Subcutaneous abdominal adipose tissue (tissue), 5 donors: ENCODE data around the gene SRP54.
A peak's percentile ranks its signal among the peaks of the same experiment; 100 is the strongest.
"Not testable (repeated sequence)": the region's sequence is repeated elsewhere in the genome, so short reads cannot be mapped to it uniquely, and the experiment has no call there.

Experiments
- H3K27ac ChIP-seq: one replicate; pipeline ENCODE4 v1.7.0; 2013; ENCODE audit warnings: low read depth, mild to moderate bottlenecking, inconsistent platforms, low read length, moderate library complexity
- H3K27me3 ChIP-seq, 5 donors: one replicate each; pipeline ENCODE4 v1.7.0; 2013; ENCODE audit warnings: low read length in 5 of 5, inconsistent platforms in 1 of 5; ENCODE audit not compliant: control insufficient read depth in 5 of 5, insufficient read depth in 4 of 5
- H3K36me3 ChIP-seq, 5 donors: one replicate each; pipeline ENCODE4 v1.7.0; 2013; ENCODE audit warnings: low read length in 5 of 5; ENCODE audit not compliant: control insufficient read depth in 5 of 5, insufficient read depth in 5 of 5
- H3K4me1 ChIP-seq, 5 donors: one replicate each; pipeline ENCODE4 v1.7.0; 2013; ENCODE audit warnings: low read length in 5 of 5, mild to moderate bottlenecking in 3 of 5, moderate library complexity in 1 of 5; ENCODE audit not compliant: control insufficient read depth in 5 of 5, insufficient read depth in 5 of 5
- H3K4me3 ChIP-seq, 5 donors: one replicate each; pipeline ENCODE4 v1.7.0; 2013; ENCODE audit warnings: low read length in 5 of 5, low read depth in 1 of 5
- H3K9ac ChIP-seq, 5 donors: one replicate each; pipeline ENCODE4 v1.7.0; 2013; ENCODE audit warnings: low read length in 5 of 5, mild to moderate bottlenecking in 4 of 5, moderate library complexity in 3 of 5
- H3K9me3 ChIP-seq, 5 donors: one replicate each; pipeline ENCODE4 v1.7.0; 2013; ENCODE audit warnings: low read length in 5 of 5; ENCODE audit not compliant: control insufficient read depth in 5 of 5
- donor health status: healthy.
- donor health status: healthy.
- donor health status: healthy.
- donor health status: healthy.
- donor health status: healthy.

Gene SRP54

DNA sequence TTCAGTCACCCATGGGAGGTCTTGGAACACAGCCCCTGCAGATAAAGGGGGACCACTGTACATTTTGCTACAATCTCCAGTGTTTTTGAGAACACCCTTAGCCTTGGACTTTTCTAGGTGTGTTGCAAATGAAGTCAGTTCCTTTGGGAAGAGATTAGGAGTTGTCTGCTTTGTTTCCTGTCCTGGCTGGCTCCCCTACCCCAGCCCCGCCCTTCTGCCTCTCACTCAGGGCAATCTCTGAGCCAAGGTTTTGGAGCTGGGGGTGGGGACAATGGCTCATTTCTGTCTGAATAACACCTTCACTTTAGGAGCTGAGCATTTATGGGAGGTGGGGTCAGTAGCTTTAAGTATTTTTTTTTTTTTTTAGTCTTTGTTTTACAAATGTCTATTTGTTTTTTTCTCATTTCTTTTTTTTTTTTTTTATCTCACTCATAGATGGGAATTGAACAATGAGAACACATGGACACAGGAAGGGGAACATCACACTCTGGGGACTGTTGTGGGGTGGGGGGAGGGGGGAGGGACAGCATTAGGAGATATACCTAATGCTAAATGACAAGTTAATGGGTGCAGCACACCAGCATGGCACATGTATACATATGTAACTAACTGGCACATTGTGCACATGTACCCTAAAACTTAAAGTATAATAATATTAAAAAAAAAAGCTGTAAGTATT, 78.5 kb downstream of the SRP54 start:
- peaks cover 2 to 21% (median 15%) of the 10 kb centered on the region in 5 donors for H3K36me3 ChIP-seq
- peak overlapping the region; percentile 46 for H3K27ac ChIP-seq

DNA sequence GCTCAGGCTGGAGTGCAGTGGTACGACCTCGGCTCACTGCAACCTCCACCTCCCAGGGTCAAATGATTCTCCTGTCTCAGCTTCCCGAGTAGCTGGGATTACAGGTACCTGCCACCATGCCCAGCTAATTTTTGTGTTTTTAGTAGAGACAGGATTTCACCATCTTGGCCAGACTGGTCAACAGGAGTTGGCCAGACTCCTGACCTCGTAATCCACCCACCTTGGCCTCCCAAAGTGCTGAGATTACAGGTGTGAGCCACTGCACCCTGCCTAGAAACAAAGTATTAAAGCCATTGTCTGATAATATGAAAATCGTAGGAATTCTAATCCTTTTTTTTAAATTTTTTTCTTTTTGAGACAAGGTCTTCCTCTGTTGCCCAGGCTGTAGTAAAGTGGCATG, 82.9 kb downstream of the SRP54 start:
- H3K27me3 ChIP-seq, H3K4me1 ChIP-seq, H3K27ac ChIP-seq, H3K9me3 ChIP-seq, H3K4me3 ChIP-seq, H3K9ac ChIP-seq: not testable (repeated sequence)
- H3K36me3 ChIP-seq = peaks cover 10 to 20% (median 13%) of the 10 kb centered on the region in 5 donors

More for the DNA sequence above, 78.5 kb downstream of the SRP54 start:
- H3K9ac ChIP-seq, H3K4me3 ChIP-seq, H3K27me3 ChIP-seq, H3K9me3 ChIP-seq: not testable (repeated sequence)
- peaks cover 0 to 16% (median 3%) of the 10 kb centered on the region in 5 donors for H3K4me1 ChIP-seq

GRCh38 chr14:35068238-35069012, 85.6 kb downstream of the SRP54 start:
- no peak overlapping the region for H3K27ac ChIP-seq
- H3K4me1 ChIP-seq = no peaks in the 10 kb centered on the region
- H3K36me3 ChIP-seq = peaks cover 8 to 23% (median 17%) of the 10 kb centered on the region in 5 donors
- no peak overlapping the region for H3K9ac ChIP-seq
- no peaks in the 10 kb centered on the region for H3K27me3 ChIP-seq
- no peak overlapping the region for H3K4me3 ChIP-seq
- no peaks in the 10 kb centered on the region for H3K9me3 ChIP-seq

GRCh38 chr14:35072226-35072625, 89.4 kb downstream of the SRP54 start:
- H3K27me3 ChIP-seq = no peaks in the 10 kb centered on the region
- no peaks in the 10 kb centered on the region for H3K4me1 ChIP-seq
- no peak overlapping the region for H3K4me3 ChIP-seq
- H3K9ac ChIP-seq = no peak overlapping the region
- H3K9me3 ChIP-seq = no peaks in the 10 kb centered on the region
- H3K27ac ChIP-seq = no peak overlapping the region
- H3K36me3 ChIP-seq = peaks cover 16 to 31% (median 21%) of the 10 kb centered on the region in 5 donors

DNA sequence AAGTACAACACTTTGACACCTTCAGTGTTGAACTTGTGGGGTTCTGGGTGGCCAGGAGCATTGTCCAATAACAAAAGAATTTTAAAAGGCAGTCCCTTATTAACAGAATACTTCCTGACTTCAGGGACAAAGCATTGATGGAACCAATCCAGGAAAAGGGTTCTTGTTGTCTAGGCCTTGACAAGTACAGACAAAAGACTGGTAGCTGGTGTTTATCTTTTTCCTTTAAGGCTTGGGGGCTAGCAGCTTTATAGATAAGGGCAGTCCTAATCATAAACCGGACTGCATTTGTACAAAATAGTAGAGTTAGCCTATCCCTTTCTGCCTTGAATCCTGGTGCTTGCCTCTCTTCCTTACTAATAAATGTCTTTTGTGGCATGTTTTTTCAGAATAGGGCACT, 90.7 kb downstream of the SRP54 start:
- H3K27ac ChIP-seq = no peak overlapping the region

GRCh38 chr14:35078082-35078481, 95.3 kb downstream of the SRP54 start:
- H3K27ac ChIP-seq = no peak overlapping the region
- H3K36me3 ChIP-seq = peaks cover 30 to 46% (median 42%) of the 10 kb centered on the region in 5 donors
- no peaks in the 10 kb centered on the region for H3K4me1 ChIP-seq

More for the DNA sequence above, 90.7 kb downstream of the SRP54 start:
- Histone ChIP-seq H3K9ac (no peak overlapping the region), H3K4me3 (no peak overlapping the region), H3K36me3 (peaks cover 13 to 23% (median 22%) of the 10 kb centered on the region in 5 donors), H3K9me3 (no peaks in the 10 kb centered on the region), H3K27me3 (no peaks in the 10 kb centered on the region), H3K4me1 (no peaks in the 10 kb centered on the region)

More at GRCh38 chr14:35078082-35078481, 95.3 kb downstream of the SRP54 start:
- no peaks in the 10 kb centered on the region for H3K9me3 ChIP-seq
- no peak overlapping the region for H3K9ac ChIP-seq
- H3K4me3 ChIP-seq = no peak overlapping the region
- no peaks in the 10 kb centered on the region for H3K27me3 ChIP-seq
